ENCODE data around the gene USP24.

Gene USP24

GRCh38 chr1:55257958-55258357, 42.8 kb upstream of the USP24 start:
- Histone ChIP-seq H3K4me2 (ENCODE audit: low read depth, low read length, poor library complexity, severe bottlenecking) (no peak overlapping the region), H3K36me3 (ENCODE audit: insufficient read depth, low read length) (no peaks in the 10 kb centered on the region), H4K20me1 (ENCODE audit: insufficient read depth, low read length, poor library complexity, severe bottlenecking) (no peaks in the 10 kb centered on the region), H2AFZ (ENCODE audit: low read length) (peak overlapping the region; percentile 53), H3K4me1 (ENCODE audit: insufficient read depth, low read length, poor library complexity, severe bottlenecking) (peaks cover 16% of the 10 kb centered on the region), H3K4me3 (ENCODE audit: low read length, poor library complexity, severe bottlenecking) (no peak overlapping the region), H3K9me2 (replicated peaks; ENCODE audit: low read depth, low read length) (no peaks in the 10 kb centered on the region), H3K79me2 (ENCODE audit: insufficient read depth, low read length) (no peaks in the 10 kb centered on the region), H3F3A (ENCODE audit: low read depth) (no peaks in the 10 kb centered on the region), H3K27me3 (ENCODE audit: insufficient read depth, low read length, poor library complexity, severe bottlenecking) (no peaks in the 10 kb centered on the region), H3K9ac (ENCODE audit: low read depth, low read length, poor library complexity, severe bottlenecking) (no peak overlapping the region), H3K9me3 (ENCODE audit: insufficient read depth, low read depth, low read length) (no peaks in the 10 kb centered on the region)
- no peak for TF ChIP-seq CTCF (conservative IDR thresholded peaks at IDR 0.05; ENCODE audit: low read length)
- TF ChIP-seq EZH2phosphoT487 (IDR thresholded peaks at IDR 0.05; ENCODE audit: borderline replicate concordance) = no peak

DNA sequence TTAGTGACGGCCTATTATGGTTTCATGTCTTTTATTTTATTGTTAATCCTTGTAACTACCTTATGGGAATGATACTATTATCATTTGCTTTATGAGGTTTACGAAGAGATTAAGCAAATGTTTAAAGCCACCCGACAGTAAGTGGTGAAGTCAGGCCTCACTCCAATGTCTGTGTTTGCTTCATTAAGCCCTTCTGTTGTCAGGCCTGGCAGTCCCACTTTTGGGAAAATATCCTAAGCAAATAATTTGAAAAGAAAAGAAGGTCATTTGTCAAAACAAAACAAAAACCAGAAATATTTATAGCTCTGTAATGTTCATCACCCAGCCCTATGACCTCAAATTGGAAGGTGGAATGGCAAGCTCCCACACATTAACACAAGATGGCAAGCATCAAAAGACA, 40.7 kb upstream of the USP24 start:
- H2AFZ ChIP-seq (ENCODE audit: low read length) = no peak overlapping the region
- no peaks in the 10 kb centered on the region for H4K20me1 ChIP-seq (ENCODE audit: insufficient read depth, low read length, poor library complexity, severe bottlenecking)
- no peaks in the 10 kb centered on the region for H3K9me2 ChIP-seq (replicated peaks; ENCODE audit: low read depth, low read length)
- H3K9ac ChIP-seq (ENCODE audit: low read depth, low read length, poor library complexity, severe bottlenecking) = no peak overlapping the region
- H3K36me3 ChIP-seq (ENCODE audit: insufficient read depth, low read length) = no peaks in the 10 kb centered on the region
- peaks cover 16% of the 10 kb centered on the region for H3K4me1 ChIP-seq (ENCODE audit: insufficient read depth, low read length, poor library complexity, severe bottlenecking)
- H3F3A ChIP-seq (ENCODE audit: low read depth) = no peaks in the 10 kb centered on the region
- H3K79me2 ChIP-seq (ENCODE audit: insufficient read depth, low read length) = no peaks in the 10 kb centered on the region
- no peaks in the 10 kb centered on the region for H3K9me3 ChIP-seq (ENCODE audit: insufficient read depth, low read depth, low read length)
- TF ChIP-seq EZH2phosphoT487 (IDR thresholded peaks at IDR 0.05; ENCODE audit: borderline replicate concordance) (no peak), CTCF (conservative IDR thresholded peaks at IDR 0.05; ENCODE audit: low read length) (no peak)
- H3K4me2 ChIP-seq (ENCODE audit: low read depth, low read length, poor library complexity, severe bottlenecking) = no peak overlapping the region
- H3K27me3 ChIP-seq (ENCODE audit: insufficient read depth, low read length, poor library complexity, severe bottlenecking) = no peaks in the 10 kb centered on the region
- H3K4me3 ChIP-seq (ENCODE audit: low read length, poor library complexity, severe bottlenecking) = no peak overlapping the region

DNA sequence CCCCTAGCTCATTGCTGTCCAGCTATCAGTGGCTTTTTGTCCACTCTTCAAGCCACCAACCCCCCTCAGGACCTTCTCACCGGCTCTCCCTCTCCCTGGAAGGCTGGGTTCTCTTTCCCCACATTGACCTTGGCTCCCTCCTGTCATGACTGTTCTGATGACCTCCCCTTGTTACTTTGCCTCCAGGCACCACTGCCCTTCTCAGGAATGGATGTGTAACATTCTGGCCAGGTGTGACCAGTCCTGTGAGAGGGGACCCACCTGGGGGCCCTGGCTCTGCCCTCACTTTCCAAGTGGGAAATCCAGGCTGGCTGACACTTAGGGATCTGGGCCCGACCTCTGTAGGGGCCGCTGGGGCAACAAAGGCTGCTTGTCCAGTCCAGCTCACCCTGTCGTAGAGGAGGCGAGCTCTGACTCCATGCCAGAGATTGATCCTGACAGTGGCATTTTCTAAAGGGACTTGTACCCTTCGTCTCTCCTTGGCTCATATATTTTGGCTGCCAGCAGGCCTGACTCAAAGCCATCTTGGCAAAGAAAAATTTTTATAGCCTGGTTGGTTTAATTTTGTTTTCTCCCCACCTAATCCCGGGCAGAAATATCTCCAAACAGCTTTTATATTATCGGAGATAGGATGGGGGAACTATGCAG, 37.9 kb upstream of the USP24 start:
- no peak overlapping the region for H3K4me3 ChIP-seq (ENCODE audit: low read length, poor library complexity, severe bottlenecking)
- H3K9ac ChIP-seq (ENCODE audit: low read depth, low read length, poor library complexity, severe bottlenecking) = no peak overlapping the region
- H3K79me2 ChIP-seq (ENCODE audit: insufficient read depth, low read length) = no peaks in the 10 kb centered on the region
- H3K4me1 ChIP-seq (ENCODE audit: insufficient read depth, low read length, poor library complexity, severe bottlenecking) = peaks cover 3% of the 10 kb centered on the region
- no peak overlapping the region for H2AFZ ChIP-seq (ENCODE audit: low read length)
- H3K4me2 ChIP-seq (ENCODE audit: low read depth, low read length, poor library complexity, severe bottlenecking) = no peak overlapping the region
- no peaks in the 10 kb centered on the region for H4K20me1 ChIP-seq (ENCODE audit: insufficient read depth, low read length, poor library complexity, severe bottlenecking)
- H3K9me2 ChIP-seq (replicated peaks; ENCODE audit: low read depth, low read length) = no peaks in the 10 kb centered on the region
- H3K27me3 ChIP-seq (ENCODE audit: insufficient read depth, low read length, poor library complexity, severe bottlenecking) = no peaks in the 10 kb centered on the region
- no peak for TF ChIP-seq EZH2phosphoT487 (IDR thresholded peaks at IDR 0.05; ENCODE audit: borderline replicate concordance)
- no peak for TF ChIP-seq CTCF (conservative IDR thresholded peaks at IDR 0.05; ENCODE audit: low read length)
- H3K36me3 ChIP-seq (ENCODE audit: insufficient read depth, low read length) = no peaks in the 10 kb centered on the region
- H3K9me3 ChIP-seq (ENCODE audit: insufficient read depth, low read depth, low read length) = no peaks in the 10 kb centered on the region
- no peaks in the 10 kb centered on the region for H3F3A ChIP-seq (ENCODE audit: low read depth)
